Ascending aorta (tissue), 2 donors: ENCODE data around the gene HMCN1. TPM values are rescaled to one million over a fixed set of nuclear protein-coding genes. Genes with fewer than 3 reads are reported as not detected.
A peak's percentile ranks its signal among the peaks of the same experiment; 100 is the strongest.

Experiments
- DNase-seq, 2 donors: peaks; one replicate each; pipeline ENCODE4 v3.0.0-alpha.2; 2019; ENCODE audit warnings: low spot score in 2 of 2
- H3K27ac ChIP-seq, 2 donors: fragments of 200-600 bp; sonication (generic); one replicate each; pipeline ENCODE4 v1.5.1; 2016 to 2017; ENCODE audit warnings: mild to moderate bottlenecking in 1 of 2
- H3K27me3 ChIP-seq: fragments of 200-600 bp; sonication (generic); one replicate; pipeline ENCODE4 v1.5.1; 2017
- H3K36me3 ChIP-seq, 2 donors: fragments of 200-600 bp; sonication (generic); one replicate each; pipeline ENCODE4 v1.5.1; 2016
- H3K4me1 ChIP-seq, 2 donors: fragments of 200-600 bp; sonication (generic); one replicate each; pipeline ENCODE4 v1.5.1; 2016 to 2017; ENCODE audit warnings: mild to moderate bottlenecking in 1 of 2
- H3K4me3 ChIP-seq, 2 donors: fragments of 200-600 bp; sonication (generic); one replicate each; pipeline ENCODE4 v1.5.1; 2016 to 2017; ENCODE audit warnings: mild to moderate bottlenecking in 1 of 2
- H3K9me3 ChIP-seq, 2 donors: fragments of 200-600 bp; sonication (generic); one replicate each; pipeline ENCODE4 v1.5.1; 2016
- CTCF ChIP-seq, 3 experiments: fragments of 200-600 bp in 2 of 3; fragments of 450-650 bp in 1 of 3; sonication (generic) in 2 of 3; IDR thresholded peaks; one replicate each; pipeline ENCODE4 v1.5.1; 2016 to 2019; ENCODE audit warnings: antibody characterized with exemption in 3 of 3, mild to moderate bottlenecking in 1 of 3, moderate library complexity in 1 of 3
- intact Hi-C: fragments of 100-400 bp; cut with DNase I; formaldehyde crosslinking; loops from one replicate; pipeline ENCODE4 v1.15.1; 2023
- total RNA-seq: library from RNA; depleted of rRNA; stranded (reverse); fragments of >200 nt; gene quantifications from one replicate; pipeline ENCODE4 v1.1.0, GENCODE V29; 2016

Gene HMCN1
- total RNA-seq, 1 donor from 2014 or later = 61.7 TPM

GRCh38 chr1:185812934-185813333, 78.7 kb downstream of the HMCN1 start:
- H3K4me3 ChIP-seq = no peak overlapping the region
- intact Hi-C loops = loop anchor here (5.0 kb wide), 2 partner anchors 39 to 399 kb away; no protein-coding TSS in a partner anchor
- TF ChIP-seq CTCF (IDR thresholded peaks at IDR 0.05) = no peak

DNA sequence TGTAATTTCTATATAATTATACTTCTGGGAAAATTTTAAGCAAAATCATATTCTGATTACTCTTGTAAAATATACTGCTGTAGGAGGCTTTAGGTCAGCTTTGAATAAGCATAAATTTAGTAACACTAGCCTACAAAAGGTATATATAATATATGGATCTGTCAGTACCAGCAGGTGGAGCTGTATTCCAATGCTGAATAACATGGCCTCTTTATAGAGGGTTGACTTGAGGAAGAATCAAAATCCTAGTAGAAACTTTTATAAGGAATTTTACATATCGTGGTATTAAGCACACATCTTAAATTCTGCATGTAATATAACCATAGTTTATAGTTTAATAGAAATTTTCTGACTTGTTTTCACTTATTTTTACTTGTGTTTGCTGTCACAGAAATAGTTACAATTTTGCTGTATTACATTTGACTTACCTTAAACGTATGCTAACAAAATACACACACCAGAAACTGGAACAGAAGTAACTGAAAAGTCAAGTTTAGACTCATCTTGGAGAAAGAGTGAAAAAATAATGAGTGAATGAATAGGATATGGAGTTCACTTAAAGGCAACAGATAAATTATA, 79.3 kb downstream of the HMCN1 start:
- peak; percentile 26 to 58 (median 34) for TF ChIP-seq CTCF (IDR thresholded peaks at IDR 0.05)
- intact Hi-C loops = loop anchor here (5.0 kb wide), 2 partner anchors 39 to 399 kb away; no protein-coding TSS in a partner anchor

More at GRCh38 chr1:185812934-185813333, 78.7 kb downstream of the HMCN1 start:
- no peaks in the 10 kb centered on the region for H3K9me3 ChIP-seq
- peaks cover 0 to 11% of the 10 kb centered on the region in 2 donors for H3K4me1 ChIP-seq
- no peak for DNase-seq
- no peak overlapping the region for H3K27ac ChIP-seq
- no peaks in the 10 kb centered on the region for H3K27me3 ChIP-seq
- H3K36me3 ChIP-seq = no peaks in the 10 kb centered on the region

DNA sequence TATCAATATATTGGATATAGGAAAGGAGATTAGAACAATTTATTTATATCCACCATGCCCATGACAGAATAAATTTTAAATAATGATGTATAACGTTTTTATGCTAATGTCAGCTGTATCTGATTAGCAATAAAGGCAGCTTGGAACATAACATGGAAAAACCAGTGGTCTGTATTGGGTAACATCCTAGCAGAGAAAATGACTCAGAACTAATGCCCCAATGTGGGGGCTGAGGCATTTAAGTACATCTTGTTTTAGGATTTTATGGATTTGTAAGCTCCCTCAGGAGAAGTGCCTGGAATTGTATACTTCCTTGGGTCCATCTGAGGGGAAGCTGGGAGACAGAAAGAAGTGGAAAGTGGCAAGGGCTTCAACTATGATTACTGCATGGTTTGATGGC, 82.3 kb downstream of the HMCN1 start:
- intact Hi-C loops = no loop called here
- H3K4me3 ChIP-seq = no peak overlapping the region
- no peaks in the 10 kb centered on the region for H3K27me3 ChIP-seq
- H3K27ac ChIP-seq = peak overlapping the region; percentile 4 to 16
- H3K4me1 ChIP-seq = peaks cover 0 to 6% of the 10 kb centered on the region in 2 donors
- TF ChIP-seq CTCF (IDR thresholded peaks at IDR 0.05) = no peak
- no peak for DNase-seq
- no peaks in the 10 kb centered on the region for H3K36me3 ChIP-seq
- no peaks in the 10 kb centered on the region for H3K9me3 ChIP-seq

More for the DNA sequence above, 79.3 kb downstream of the HMCN1 start:
- Histone ChIP-seq H3K4me1 (peaks cover 0 to 8% of the 10 kb centered on the region in 2 donors), H3K27ac (no peak overlapping the region), H3K36me3 (no peaks in the 10 kb centered on the region), H3K27me3 (no peaks in the 10 kb centered on the region), H3K4me3 (no peak overlapping the region), H3K9me3 (no peaks in the 10 kb centered on the region)
- DNase-seq = no peak

DNA sequence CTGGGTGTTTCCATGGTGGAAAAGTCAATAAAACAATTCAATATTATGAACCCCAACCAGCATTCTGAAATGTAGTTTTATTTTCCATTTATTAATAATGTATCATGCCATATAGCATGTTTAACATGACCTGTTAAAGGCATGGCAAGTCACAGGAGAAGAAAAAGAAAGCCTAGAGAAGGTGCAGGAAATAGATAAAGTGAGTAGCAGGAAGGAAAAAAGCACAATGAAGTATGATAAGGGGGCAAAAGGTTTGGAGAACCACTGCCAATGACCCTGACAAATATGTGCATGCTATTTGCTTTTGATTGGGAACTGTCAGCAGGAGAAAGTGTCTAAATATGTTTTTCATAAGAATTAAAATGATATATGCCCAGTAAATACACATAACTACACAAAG, 85.6 kb downstream of the HMCN1 start:
- H3K27ac ChIP-seq = no peak overlapping the region
- H3K9me3 ChIP-seq = no peaks in the 10 kb centered on the region
- no peaks in the 10 kb centered on the region for H3K27me3 ChIP-seq
- intact Hi-C loops = no loop called here
- H3K36me3 ChIP-seq = no peaks in the 10 kb centered on the region
- TF ChIP-seq CTCF (IDR thresholded peaks at IDR 0.05) = no peak
- no peak for DNase-seq
- H3K4me3 ChIP-seq = no peak overlapping the region
- peaks cover 0 to 4% of the 10 kb centered on the region in 2 donors for H3K4me1 ChIP-seq

GRCh38 chr1:185821612-185822385, 87.6 kb downstream of the HMCN1 start:
- no peak for DNase-seq
- intact Hi-C loops = no loop called here

More at GRCh38 chr1:185821612-185822385, 87.6 kb downstream of the HMCN1 start:
- Histone ChIP-seq H3K27ac (peak overlapping the region in 1 of 2 donors; percentile 29), H3K4me3 (no peak overlapping the region), H3K4me1 (peaks cover 0 to 3% of the 10 kb centered on the region in 2 donors), H3K36me3 (no peaks in the 10 kb centered on the region), H3K27me3 (no peaks in the 10 kb centered on the region), H3K9me3 (no peaks in the 10 kb centered on the region)
- no peak for TF ChIP-seq CTCF (IDR thresholded peaks at IDR 0.05)
